ENCODE measurements around the gene CTTN.
A peak's percentile ranks its signal among the peaks of the same experiment; 100 is the strongest.

The CTTN gene

DNA sequence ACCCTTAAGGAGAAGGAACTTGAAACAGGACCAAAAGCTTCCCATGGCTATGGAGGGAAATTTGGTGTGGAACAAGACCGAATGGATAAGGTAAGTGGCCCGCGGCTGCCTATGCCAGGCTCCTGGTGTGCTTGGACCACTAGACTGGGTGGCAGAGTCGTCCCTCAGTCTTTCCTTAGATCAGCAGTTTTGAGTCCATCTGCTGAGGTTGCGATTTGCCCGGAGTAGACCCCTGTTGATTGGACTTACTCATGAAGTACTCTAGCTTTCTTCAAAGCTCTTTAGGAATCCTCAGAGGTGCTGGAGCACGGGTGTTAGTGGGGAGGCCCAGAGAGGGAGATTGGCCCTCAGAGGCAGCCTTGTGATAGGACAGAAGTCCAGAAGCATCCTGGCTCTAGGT lies 11.5 kb downstream of the CTTN start:
- DNase-seq (ENCODE audit: low read depth): no peak

DNA sequence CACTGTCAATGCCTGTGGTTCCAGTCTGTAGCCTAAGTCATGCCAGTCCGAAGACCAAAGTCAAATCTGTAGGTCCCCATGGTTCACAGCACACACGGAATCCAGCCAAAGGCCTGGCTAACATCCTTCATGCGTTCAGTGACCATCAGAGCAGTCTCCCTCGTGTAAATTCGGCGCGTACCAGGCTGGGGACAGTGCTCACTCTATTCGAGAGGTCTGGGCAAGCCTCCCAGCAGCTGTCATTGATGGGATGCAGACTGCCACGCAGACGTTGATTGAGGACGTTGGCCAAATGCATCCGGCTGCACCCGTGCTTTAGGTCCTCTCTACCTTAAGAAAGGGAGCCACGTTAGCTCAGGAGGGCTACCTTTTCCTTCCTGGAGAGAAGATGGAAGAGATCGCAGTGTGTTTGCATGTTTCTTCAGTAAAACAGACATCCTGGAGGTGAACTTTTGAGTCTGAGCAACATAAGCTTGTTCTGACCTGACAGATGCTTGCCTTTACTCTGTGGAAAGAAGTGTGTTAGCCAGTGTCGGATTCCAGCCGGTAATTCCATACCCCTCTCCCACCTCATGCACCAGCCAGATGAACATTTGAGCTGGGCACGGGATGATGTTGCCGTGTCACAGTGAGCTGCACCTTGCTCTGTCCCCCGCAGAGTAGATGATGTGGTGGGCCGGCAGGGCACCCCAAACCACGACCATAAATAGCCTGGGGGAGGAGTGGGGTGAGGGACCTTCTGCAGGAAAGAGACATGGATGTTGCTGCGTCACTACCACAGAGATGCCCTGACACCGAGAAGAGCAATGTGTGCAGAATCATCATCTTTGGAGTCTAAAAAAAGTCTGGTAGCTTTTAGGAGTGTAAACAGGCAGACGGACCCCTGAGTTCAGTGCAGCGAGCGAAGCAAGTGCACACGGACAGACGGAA lies 12.2 kb downstream of the CTTN start:
- no peak for DNase-seq (ENCODE audit: low read depth)

- no peak for DNase-seq (ENCODE audit: low read depth)
Observed at GRCh38 chr11:70411713-70412452, 13.6 kb downstream of the CTTN start.

GRCh38 chr11:70413151-70413550 lies 14.8 kb downstream of the CTTN start:
- no peak for DNase-seq (ENCODE audit: low read depth)

- no peak for DNase-seq (ENCODE audit: low read depth)
Observed at GRCh38 chr11:70414341-70415100, 16.2 kb downstream of the CTTN start.

GRCh38 chr11:70415191-70415590 lies 16.9 kb downstream of the CTTN start:
- DNase-seq (ENCODE audit: low read depth): no peak

DNA sequence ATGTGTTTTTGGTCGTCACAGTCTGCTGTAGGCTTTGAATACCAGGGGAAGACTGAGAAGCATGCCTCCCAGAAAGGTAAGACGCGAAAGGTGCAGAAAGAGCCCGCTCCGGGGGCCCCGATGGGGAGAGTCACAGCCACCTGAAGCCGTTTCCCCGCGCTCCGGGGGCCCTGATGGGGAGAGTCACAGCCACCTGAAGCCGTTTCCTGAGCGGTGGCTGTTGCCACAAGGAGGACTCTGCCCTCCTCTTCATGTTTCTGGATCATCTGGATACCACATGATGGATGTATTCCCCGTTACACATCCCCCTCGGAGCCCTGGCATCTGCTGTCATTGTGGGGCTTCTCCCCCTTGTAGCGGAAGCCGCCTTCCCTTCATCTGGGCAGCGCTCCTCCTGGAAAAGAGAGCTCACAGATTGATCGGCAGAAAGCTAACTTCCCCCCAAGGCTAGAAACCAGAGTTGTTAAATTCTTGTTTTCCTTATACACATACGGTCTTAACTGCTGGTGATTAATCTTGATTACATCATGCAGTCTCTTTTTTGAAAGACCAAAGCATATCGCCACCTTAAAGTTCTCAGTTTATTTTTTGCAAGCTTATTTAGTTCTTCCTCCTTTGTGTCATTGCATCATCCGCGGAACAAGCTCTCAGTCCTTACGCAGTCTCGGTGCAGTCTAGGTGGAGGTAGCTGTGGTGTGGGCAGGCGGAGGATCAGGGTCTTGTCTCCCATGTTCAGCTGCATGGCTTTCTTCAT lies 17.5 kb downstream of the CTTN start:
- DNase-seq (ENCODE audit: low read depth): no peak

- DNase-seq (ENCODE audit: low read depth): no peak
Observed at GRCh38 chr11:70416881-70417280, 18.6 kb downstream of the CTTN start.

- no peak for DNase-seq (ENCODE audit: low read depth)
Observed at GRCh38 chr11:70418130-70418529, 19.8 kb downstream of the CTTN start.

DNA sequence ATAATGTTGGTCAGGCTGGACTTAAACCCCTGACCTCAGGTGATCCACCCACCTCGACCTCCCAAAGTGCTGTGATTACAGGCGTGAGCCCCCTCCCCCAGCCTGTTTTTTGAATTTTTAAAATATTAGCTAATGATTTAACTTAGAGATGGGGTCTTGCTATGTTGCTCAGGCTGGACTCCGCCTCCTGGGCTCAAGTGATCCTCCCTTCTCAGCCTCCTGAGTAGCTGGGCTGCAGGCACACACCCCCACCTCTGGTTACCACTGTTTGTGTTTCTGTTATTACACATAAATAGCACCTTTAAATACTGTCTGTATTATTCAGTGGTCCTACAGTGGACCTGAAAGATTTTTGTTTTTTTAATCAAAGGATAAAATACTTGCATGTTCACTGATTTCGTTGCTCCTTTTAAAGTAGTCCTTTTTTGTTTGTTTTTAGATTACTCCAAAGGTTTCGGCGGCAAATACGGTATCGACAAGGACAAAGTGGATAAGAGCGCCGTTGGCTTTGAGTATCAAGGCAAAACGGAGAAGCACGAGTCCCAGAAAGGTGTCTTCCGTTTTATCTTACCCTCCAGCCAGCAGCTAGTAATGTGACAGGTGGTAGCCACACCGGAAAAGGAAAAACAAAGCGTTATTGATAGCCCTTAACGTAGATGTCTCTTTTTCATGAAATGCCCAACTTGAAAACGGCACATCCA lies 21.1 kb downstream of the CTTN start:
- no peak for DNase-seq (ENCODE audit: low read depth)

GRCh38 chr11:70420008-70420464 lies 21.7 kb downstream of the CTTN start:
- DNase-seq (ENCODE audit: low read depth): no peak

GRCh38 chr11:70420496-70420895 lies 22.2 kb downstream of the CTTN start:
- no peak for DNase-seq (ENCODE audit: low read depth)

DNA sequence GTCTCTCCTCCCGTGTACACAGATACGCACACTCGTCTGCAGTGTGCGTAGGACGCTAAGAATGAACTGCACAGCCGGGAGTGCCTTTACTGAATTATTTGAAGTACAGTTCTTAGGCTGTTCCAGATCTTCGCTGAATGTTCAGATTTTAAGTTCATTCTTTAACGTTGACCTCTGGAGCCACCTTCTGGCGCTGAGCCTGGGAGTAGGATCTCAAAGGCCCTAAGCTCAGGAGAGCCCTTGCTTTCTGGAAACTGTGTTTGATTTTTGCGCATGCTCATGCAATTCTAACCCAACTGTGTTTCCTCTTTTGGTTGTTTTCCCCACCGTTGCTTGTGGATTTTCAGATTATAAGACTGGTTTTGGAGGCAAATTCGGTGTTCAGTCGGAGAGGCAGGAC lies 22.8 kb downstream of the CTTN start:
- no peak for DNase-seq (ENCODE audit: low read depth)

DNA sequence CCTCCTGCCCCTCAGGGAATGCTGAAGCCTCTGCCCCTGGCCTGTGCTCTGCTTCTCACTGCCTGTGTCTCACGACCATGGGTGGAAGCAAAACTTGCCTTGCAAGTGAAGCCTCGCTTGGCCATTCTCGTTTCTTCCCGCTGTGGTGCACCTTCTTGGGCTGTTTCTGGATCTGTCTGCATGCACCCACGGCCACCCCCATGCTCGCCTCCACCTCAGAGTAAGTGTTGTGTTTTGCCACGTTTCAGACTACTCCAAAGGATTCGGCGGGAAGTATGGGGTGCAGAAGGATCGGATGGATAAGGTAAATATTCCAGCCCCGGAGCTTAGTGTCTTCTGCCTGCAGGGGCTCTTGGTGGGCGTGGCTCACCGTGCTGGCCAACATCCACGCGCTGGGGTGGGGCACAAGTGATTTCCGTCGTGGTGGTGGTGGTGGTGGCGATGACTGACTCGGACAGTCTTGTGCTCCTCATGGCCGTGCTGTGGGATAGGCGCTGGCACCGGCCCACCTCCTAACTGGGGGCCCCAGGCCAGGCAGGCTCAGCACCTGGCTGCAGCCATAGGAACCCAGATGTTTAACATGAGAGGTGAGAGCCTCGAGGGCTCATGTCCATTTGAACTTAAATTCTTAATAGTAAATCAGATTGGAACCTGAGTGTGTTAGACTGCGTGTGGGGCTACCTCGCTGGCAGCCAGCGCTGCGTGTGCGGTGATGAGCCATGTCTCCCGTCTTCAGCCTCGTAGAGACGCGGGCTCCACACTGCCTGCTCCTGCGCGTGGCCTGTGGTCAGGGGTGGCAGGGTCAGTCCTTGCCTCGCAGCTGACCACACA lies 24.6 kb downstream of the CTTN start:
- DNase-seq (ENCODE audit: low read depth): no peak

GRCh38 chr11:70423523-70424505 lies 25.5 kb downstream of the CTTN start:
- peak; percentile 66 for DNase-seq (ENCODE audit: low read depth)

DNA sequence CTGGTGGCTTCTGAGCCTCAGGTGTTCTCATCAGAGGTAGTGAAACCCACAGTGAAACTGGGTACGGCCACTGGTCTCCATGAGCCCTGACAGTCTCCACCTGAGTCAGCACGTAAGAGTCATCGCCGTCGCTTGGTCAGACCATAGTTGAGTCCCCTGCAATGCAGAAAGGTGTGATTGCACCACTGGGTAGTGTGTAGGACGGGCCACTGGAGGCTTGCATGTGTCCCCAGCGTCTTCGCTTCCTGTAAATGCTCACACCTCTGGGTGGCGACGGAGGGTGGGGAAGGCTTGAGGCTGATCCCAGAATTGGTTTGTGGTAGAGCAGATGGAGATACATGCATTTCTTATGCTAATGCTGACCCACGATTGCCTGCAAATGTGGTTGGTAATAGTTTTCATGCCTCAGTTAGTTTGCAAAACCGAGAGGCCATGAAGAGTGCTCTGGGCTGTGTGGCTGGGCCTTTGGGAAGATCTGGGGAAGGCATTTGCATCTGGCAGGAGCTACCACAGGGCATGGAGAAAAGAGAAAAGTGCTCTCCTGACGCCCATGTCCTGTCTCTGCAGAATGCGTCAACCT lies 26.5 kb downstream of the CTTN start:
- DNase-seq (ENCODE audit: low read depth): no peak

DNA sequence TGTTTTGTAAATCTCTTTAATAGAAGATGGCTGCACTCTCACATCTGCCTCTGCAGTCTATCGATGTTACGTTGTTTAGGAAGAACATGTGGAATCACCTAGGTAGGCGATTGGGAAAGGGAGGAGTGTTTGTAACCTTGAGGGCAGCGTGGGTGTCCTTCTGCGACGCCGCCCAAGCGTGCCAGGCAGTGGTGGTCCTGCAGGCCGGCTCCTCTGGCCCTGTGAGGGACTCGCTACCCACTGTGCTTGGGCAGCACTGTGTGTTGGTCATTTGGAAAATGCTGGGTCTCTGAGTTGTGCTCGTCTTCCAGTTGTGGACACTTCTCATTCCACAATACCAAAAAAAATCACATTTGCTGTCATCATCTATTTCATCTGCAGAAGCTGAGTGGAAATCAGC lies 29.1 kb downstream of the CTTN start:
- DNase-seq (ENCODE audit: low read depth): no peak

- no peak for DNase-seq (ENCODE audit: low read depth)
Observed at GRCh38 chr11:70428701-70429427, 30.5 kb downstream of the CTTN start.
